ENCODE results near the gene SGMS1. TPM values are rescaled to one million over a fixed set of nuclear protein-coding genes. Genes with fewer than 3 reads are reported as not detected.

SGMS1 gene
- polyA plus RNA-seq, 1 donor (not counting 4 experiments of a cell fraction or from before 2014, with no cell fraction given): 18.3 TPM

DNA sequence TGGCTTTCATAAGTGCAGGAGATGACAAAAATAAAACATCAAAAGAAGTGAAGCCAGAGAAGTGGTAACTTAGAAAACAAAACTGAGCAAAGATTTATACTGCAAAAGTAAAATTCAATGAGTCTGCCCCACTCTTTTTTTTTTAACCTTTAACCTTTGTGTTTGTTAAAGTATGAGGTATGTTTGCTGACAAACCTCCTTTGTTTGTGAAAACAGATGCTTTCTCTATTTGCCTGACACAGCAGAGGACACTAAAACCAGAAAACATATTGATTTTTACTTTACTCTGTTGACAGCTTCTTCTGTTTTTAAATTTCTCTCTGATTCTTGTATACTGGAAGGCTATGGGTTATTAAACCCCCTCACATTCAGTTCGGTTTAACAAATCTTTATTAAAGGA is 57.6 kb downstream of the SGMS1 start:
- no peak for DNase-seq (ENCODE audit: low read depth, low spot score)
- H3K9me1 ChIP-seq (ENCODE audit: control insufficient read depth, extremely low read depth, insufficient read depth, low read length): no peaks in the 10 kb centered on the region
- no peak overlapping the region for H3K27ac ChIP-seq (ENCODE audit: control insufficient read depth, insufficient read depth, low read length)
- H3K36me3 ChIP-seq (ENCODE audit: control insufficient read depth in 2 of 2, extremely low read depth in 1 of 2, insufficient read depth in 2 of 2, low read length in 2 of 2): no peaks in the 10 kb centered on the region
- no peak overlapping the region for H3K4me3 ChIP-seq (ENCODE audit: control insufficient read depth in 2 of 3, extremely low read depth in 1 of 3, insufficient read depth in 2 of 3, low read depth in 1 of 3, low read length in 3 of 3)
- no peak for TF ChIP-seq EZH2 (IDR thresholded peaks at IDR 0.05; ENCODE audit: low read length)
- TF ChIP-seq, protein P1, sequence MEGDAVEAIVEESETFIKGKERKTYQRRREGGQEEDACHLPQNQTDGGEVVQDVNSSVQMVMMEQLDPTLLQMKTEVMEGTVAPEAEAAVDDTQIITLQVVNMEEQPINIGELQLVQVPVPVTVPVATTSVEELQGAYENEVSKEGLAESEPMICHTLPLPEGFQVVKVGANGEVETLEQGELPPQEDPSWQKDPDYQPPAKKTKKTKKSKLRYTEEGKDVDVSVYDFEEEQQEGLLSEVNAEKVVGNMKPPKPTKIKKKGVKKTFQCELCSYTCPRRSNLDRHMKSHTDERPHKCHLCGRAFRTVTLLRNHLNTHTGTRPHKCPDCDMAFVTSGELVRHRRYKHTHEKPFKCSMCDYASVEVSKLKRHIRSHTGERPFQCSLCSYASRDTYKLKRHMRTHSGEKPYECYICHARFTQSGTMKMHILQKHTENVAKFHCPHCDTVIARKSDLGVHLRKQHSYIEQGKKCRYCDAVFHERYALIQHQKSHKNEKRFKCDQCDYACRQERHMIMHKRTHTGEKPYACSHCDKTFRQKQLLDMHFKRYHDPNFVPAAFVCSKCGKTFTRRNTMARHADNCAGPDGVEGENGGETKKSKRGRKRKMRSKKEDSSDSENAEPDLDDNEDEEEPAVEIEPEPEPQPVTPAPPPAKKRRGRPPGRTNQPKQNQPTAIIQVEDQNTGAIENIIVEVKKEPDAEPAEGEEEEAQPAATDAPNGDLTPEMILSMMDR (optimal IDR thresholded peaks at IDR 0.05 in 1 of 3, IDR thresholded peaks at IDR 0.05 in 1 of 3, conservative IDR thresholded peaks at IDR 0.05 in 1 of 3; ENCODE audit: extremely low read depth in 1 of 3, insufficient read depth in 2 of 3, low read length in 3 of 3): no peak
- no peaks in the 10 kb centered on the region for H3K9me3 ChIP-seq (ENCODE audit: control insufficient read depth, low read depth, low read length)
- no peak overlapping the region for H3K9ac ChIP-seq (ENCODE audit: control insufficient read depth, extremely low read depth, insufficient read depth, low read length)
- H4K20me1 ChIP-seq (ENCODE audit: control insufficient read depth, extremely low read depth, insufficient read depth, low read length): no peaks in the 10 kb centered on the region
- H3K27me3 ChIP-seq (ENCODE audit: control insufficient read depth, extremely low read depth, insufficient read depth, low read length): no peaks in the 10 kb centered on the region
- no peak overlapping the region for H2AFZ ChIP-seq (ENCODE audit: control insufficient read depth, low read length)
- FAIRE-seq: no peak
- H3K4me1 ChIP-seq (ENCODE audit: control insufficient read depth, extremely low read depth, insufficient read depth, low read length): no peaks in the 10 kb centered on the region
- H3K4me2 ChIP-seq (ENCODE audit: control insufficient read depth, extremely low read depth, insufficient read depth, low read depth, low read length): no peak overlapping the region
- no peaks in the 10 kb centered on the region for H3K79me2 ChIP-seq (ENCODE audit: control insufficient read depth, insufficient read depth, low read length)
- dilution Hi-C loops (cut with MboI; ENCODE audit: extremely low pct_ligation_motif_present, low sequenced_read_pairs): no loop called here

DNA sequence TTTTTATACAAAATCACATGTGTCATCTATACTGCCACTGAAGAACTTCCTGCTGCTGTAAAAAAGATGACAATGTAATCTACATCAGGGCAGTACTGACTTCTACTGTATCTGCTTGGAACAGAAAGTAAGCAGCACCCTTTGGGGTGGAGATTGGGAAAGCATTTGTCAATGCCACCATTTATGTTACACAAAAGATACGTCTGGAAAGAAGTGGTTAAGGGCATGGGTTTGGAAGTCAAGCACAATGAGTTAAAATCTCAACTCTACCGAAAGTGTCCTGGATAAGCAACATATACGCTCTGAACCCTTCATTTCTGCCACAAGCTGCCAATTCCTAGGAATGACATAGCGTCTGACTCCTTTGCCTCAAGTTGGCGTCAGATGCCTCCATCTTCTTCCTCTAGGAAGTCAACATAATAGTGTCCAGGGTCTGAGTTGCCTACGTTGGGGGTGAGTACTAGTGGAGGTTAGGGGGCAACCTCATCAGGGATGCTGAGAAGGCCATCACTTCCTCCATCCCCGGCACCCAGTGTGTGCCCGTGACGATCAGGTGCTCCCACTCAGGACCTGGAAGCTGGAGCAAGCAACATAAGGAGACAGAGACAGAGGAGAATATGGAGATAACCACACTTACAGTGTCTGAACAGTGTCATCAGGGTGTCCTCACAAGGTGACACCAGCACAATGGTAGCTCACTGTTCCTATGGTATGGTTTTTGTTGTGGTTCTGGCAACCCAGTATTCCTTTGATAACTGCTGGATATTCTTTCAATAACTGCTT is 58.3 kb downstream of the SGMS1 start:
- Histone ChIP-seq H3K9ac (ENCODE audit: control insufficient read depth, extremely low read depth, insufficient read depth, low read length) (no peak overlapping the region), H3K9me3 (ENCODE audit: control insufficient read depth, low read depth, low read length) (no peaks in the 10 kb centered on the region), H2AFZ (ENCODE audit: control insufficient read depth, low read length) (no peak overlapping the region), H3K9me1 (ENCODE audit: control insufficient read depth, extremely low read depth, insufficient read depth, low read length) (no peaks in the 10 kb centered on the region), H3K27me3 (ENCODE audit: control insufficient read depth, extremely low read depth, insufficient read depth, low read length) (no peaks in the 10 kb centered on the region), H3K4me2 (ENCODE audit: control insufficient read depth, extremely low read depth, insufficient read depth, low read depth, low read length) (no peak overlapping the region), H3K4me3 (ENCODE audit: control insufficient read depth in 2 of 3, extremely low read depth in 1 of 3, insufficient read depth in 2 of 3, low read depth in 1 of 3, low read length in 3 of 3) (no peak overlapping the region), H3K4me1 (ENCODE audit: control insufficient read depth, extremely low read depth, insufficient read depth, low read length) (no peaks in the 10 kb centered on the region), H4K20me1 (ENCODE audit: control insufficient read depth, extremely low read depth, insufficient read depth, low read length) (no peaks in the 10 kb centered on the region), H3K36me3 (ENCODE audit: control insufficient read depth in 2 of 2, extremely low read depth in 1 of 2, insufficient read depth in 2 of 2, low read length in 2 of 2) (no peaks in the 10 kb centered on the region), H3K27ac (ENCODE audit: control insufficient read depth, insufficient read depth, low read length) (no peak overlapping the region), H3K79me2 (ENCODE audit: control insufficient read depth, insufficient read depth, low read length) (no peaks in the 10 kb centered on the region)
- dilution Hi-C loops (cut with MboI; ENCODE audit: extremely low pct_ligation_motif_present, low sequenced_read_pairs): no loop called here
- DNase-seq (ENCODE audit: low read depth, low spot score) (no peak), FAIRE-seq (no peak)
- no peak for TF ChIP-seq EZH2 (IDR thresholded peaks at IDR 0.05; ENCODE audit: low read length)
- TF ChIP-seq, protein P1 (optimal IDR thresholded peaks at IDR 0.05 in 1 of 3, IDR thresholded peaks at IDR 0.05 in 1 of 3, conservative IDR thresholded peaks at IDR 0.05 in 1 of 3; ENCODE audit: extremely low read depth in 1 of 3, insufficient read depth in 2 of 3, low read length in 3 of 3): no peak
